Adrenal gland (tissue), 5 donors: ENCODE data around the gene SMPD3.

Experiments
- CTCF ChIP-seq, 6 experiments: fragments of 450-650 bp in 4 of 6; fragments of 200-600 bp in 2 of 6; sonication (generic) in 1 of 6; IDR thresholded peaks; 1 replicate in 5 of 6; 2 replicates in 1 of 6; pipeline versions ENCODE4 v1.5.1 to v1.8.0; 2016 to 2021; ENCODE audit warnings: antibody characterized with exemption in 6 of 6, mild to moderate bottlenecking in 2 of 6, moderate library complexity in 1 of 6
- POLR2A ChIP-seq, 2 donors: fragments of 450-650 bp; IDR thresholded peaks; one replicate each; pipeline ENCODE4 v1.6.1; 2017; ENCODE audit warnings: antibody characterized with exemption in 2 of 2, mild to moderate bottlenecking in 2 of 2, moderate library complexity in 1 of 2
- donor health status: DM: no; HTN: no; CAD: no.

GRCh38 chr16:68369168-68369567, 79.1 kb downstream of the SMPD3 start:
- no peak for TF ChIP-seq POLR2A (IDR thresholded peaks at IDR 0.05)
- no peak for TF ChIP-seq CTCF (IDR thresholded peaks at IDR 0.05)
